Motor neuron (in vitro differentiated cells): ENCODE measurements around the gene FAM3C. TPM values are rescaled to one million over a fixed set of nuclear protein-coding genes. Genes with fewer than 3 reads are reported as not detected.

ENCODE experiments used
- ATAC-seq, 8 experiments: fragments of 200-7000 bp; cut with Tn5 transposase; replicated peaks in 6 of 8; 2 replicates each; pipeline ENCODE4 v1.8.0; 2021; ENCODE audit warnings: mild to moderate bottlenecking in 8 of 8, moderate library complexity in 8 of 8
- H3K27ac ChIP-seq, 2 donors: fragments of 250-450 bp; sonication (Bioruptor Pico); 2 replicates each; pipeline ENCODE4 v1.9.0; 2021; ENCODE audit warnings: antibody characterized with exemption in 2 of 2, mild to moderate bottlenecking in 2 of 2, moderate library complexity in 1 of 2
- H3K4me1 ChIP-seq, 2 donors: fragments of 250-450 bp; sonication (Bioruptor Pico); replicated peaks in 1 of 2; 2 replicates each; pipeline ENCODE4 v1.6.1; 2021; ENCODE audit warnings: antibody characterized with exemption in 2 of 2, mild to moderate bottlenecking in 2 of 2, moderate library complexity in 1 of 2
- H3K4me3 ChIP-seq, 5 donors: fragments of 250-450 bp; sonication (Bioruptor Pico); 2 replicates each; pipeline ENCODE4 v1.9.0; 2021; ENCODE audit warnings: antibody characterized with exemption in 5 of 5, mild to moderate bottlenecking in 5 of 5, moderate library complexity in 4 of 5
- WGBS, 10 experiments: fragments of 450-650 bp; shearing (Covaris generic); methylation state at CpG; one replicate each; pipeline ENCODE4 v1.0.0; 2022; 5-methylcytosine and 5-hydroxymethylcytosine counted together
- in situ Hi-C, 9 experiments: fragments of 400-800 bp; cut with MboI; loops; one replicate each; pipeline ENCODE4 v1.15.0; 2021; ENCODE audit warnings: low sequenced_read_pairs in 9 of 9, low pct_unique_long_range_greater_than_20kb in 2 of 9; ENCODE audit not compliant: unreplicated experiment in 9 of 9
- total RNA-seq, 8 experiments: library from RNA; unstranded; fragments of 300-600 nt; gene quantifications; 2 replicates each; pipeline versions ENCODE4 v1.2.3 to v1.2.4, GENCODE V29; 2022

The FAM3C gene
- total RNA-seq, 8 experiments from 2014 or later = 29.8 to 136 (median 35.9) TPM

DNA sequence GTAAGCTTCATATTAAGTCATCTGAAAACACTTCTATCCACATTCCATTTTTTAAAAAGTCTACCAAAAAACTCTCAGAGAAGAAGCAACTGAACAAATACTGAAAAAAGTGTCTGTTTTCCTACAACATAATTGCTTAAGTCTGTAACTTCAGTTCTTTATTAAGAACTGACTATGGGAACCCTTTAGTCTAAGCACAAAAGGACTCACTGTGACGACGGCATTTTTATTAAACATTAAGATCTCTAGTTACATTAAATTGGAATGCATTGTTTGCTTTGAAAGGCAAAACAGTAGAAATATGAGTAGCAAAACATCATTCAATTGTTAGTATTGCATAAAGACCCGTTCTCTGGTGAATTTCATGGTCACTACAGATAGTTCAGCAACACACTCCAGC, 5.8 kb upstream of the FAM3C start:
- in situ Hi-C loops = no loop called here
- Histone ChIP-seq H3K4me1 (peaks cover 3 to 5% of the 10 kb centered on the region in 2 donors), H3K27ac (no peak overlapping the region), H3K4me3 (no peak overlapping the region)
- 46 to 100% (median 72%) methylated on average over 2 to 3 of the region's 3 CpGs; no CpG with 5 or more reads in 2 of the 10 experiments for WGBS, 10 experiments
- no peak for ATAC-seq

DNA sequence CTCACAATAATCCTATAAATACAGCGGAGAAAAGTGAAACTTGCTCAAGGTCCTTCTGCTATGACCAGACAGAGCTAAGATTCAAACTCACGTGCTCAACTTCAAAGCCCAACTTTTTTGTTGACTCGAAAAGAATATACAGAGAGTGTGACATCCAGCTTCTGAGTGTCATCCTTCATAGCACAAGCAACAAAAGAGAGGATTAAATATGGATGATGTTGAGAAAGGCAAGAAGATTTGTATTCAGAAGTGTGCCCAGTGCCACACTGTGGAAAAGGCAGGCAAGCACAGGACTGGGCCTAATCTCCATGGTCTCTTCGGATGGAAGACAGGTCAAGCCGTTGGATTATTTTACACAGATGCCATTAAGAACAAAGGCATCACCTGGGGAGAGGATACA, 2.1 kb upstream of the FAM3C start:
- H3K27ac ChIP-seq = no peak overlapping the region
- 79 to 100% (median 90%) methylated on average over 1 to 5 of the region's 5 CpGs; no CpG with 5 or more reads in 2 of the 10 experiments for WGBS, 10 experiments
- in situ Hi-C loops = loop anchor here in 1 of 9 experiments (25.0 kb wide), 1 partner anchor 139 kb away; no protein-coding TSS in a partner anchor
- H3K4me1 ChIP-seq = peaks cover 0 to 7% of the 10 kb centered on the region in 2 donors
- no peak for ATAC-seq
- H3K4me3 ChIP-seq = no peak overlapping the region

DNA sequence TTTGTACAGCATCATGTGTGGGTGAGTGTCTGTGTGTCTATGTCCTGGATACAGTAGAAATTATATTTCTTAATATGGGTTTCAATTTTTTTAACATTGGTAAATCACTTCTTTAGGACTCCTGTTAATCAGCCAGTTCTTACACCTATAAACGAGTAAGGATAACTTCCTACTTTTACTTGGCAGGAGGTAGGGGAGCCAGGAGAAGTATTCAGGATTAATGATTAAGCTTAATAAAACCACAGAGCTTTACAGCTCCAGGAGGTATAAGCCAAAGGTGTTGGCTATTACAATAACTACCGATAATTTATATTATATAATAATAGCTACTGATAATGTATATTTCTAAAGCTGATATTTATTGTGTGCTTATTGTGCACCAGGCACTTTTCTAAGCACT, 1.7 kb upstream of the FAM3C start:
- WGBS, 10 experiments = 70 to 100% (median 97%) methylated on average over 1 to 2 of the region's 2 CpGs
- H3K27ac ChIP-seq = no peak overlapping the region
- in situ Hi-C loops = loop anchor here in 1 of 9 experiments (25.0 kb wide), 1 partner anchor 139 kb away; no protein-coding TSS in a partner anchor
- peaks cover 0 to 7% of the 10 kb centered on the region in 2 donors for H3K4me1 ChIP-seq
- ATAC-seq = no peak
- H3K4me3 ChIP-seq = no peak overlapping the region

DNA sequence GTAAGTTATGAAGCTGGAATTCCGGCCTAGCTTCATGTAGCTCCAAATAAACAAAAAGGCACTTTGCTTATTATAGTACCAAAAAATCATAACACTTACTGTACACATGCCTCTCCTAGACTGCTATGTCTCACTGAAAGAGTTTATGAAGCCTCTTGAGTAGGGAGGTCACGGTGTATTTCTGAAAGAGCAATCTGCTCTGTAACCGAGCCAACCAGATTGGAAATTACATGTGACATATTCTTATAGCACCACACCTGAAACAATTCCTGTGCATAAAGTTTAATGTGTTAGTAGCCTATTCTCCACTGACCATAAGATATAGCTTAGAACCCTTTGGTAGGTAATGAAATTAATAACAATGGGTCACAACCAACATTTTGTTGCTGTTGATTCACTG, 1.3 kb upstream of the FAM3C start:
- 76 to 100% (median 98%) methylated on average over 1 to 3 of the region's 3 CpGs for WGBS, 10 experiments
- Histone ChIP-seq H3K4me1 (peaks cover 0 to 7% of the 10 kb centered on the region in 2 donors), H3K4me3 (no peak overlapping the region), H3K27ac (no peak overlapping the region)
- ATAC-seq = no peak
- in situ Hi-C loops = loop anchor here in 1 of 9 experiments (25.0 kb wide), 1 partner anchor 140 kb away; no protein-coding TSS in a partner anchor

DNA sequence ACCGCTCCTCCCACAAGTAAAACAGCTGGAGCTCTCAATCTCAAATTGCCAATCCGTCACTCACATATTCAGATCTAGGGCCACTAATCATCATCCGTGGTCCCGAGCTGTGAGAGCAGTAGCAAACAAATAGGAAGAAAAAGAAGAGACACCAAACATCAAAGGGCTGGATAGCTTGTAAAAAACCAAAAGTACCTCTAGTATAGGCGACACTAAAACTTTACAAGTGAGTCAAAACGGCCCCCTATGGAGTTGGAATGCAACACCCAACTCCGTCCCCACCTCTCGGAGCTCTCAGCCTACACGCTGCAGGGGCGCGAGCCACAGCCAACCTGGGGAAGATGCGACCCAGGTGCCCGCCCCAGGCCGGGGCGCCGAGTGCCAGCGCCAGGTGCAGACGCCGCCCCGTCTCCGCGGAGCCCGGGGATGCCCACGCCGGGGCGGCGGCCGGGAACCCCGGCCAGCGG, 581 bp downstream of the FAM3C start:
- Histone ChIP-seq H3K4me3 (peak overlapping the region; percentile 73 to 99 (median 88)), H3K27ac (peak overlapping the region; percentile 67 to 69), H3K4me1 (peaks cover 0 to 7% of the 10 kb centered on the region in 2 donors)
- ATAC-seq = peak in 3 of 8 experiments; percentile 11 to 30 (median 13)
- in situ Hi-C loops = loop anchor here in 1 of 9 experiments (25.0 kb wide), 1 partner anchor 142 kb away; no protein-coding TSS in a partner anchor
- WGBS, 10 experiments = 0 to 10% (median 0%) methylated on average over 2 to 8 of the region's 30 CpGs; no CpG with 5 or more reads in 2 of the 10 experiments

DNA sequence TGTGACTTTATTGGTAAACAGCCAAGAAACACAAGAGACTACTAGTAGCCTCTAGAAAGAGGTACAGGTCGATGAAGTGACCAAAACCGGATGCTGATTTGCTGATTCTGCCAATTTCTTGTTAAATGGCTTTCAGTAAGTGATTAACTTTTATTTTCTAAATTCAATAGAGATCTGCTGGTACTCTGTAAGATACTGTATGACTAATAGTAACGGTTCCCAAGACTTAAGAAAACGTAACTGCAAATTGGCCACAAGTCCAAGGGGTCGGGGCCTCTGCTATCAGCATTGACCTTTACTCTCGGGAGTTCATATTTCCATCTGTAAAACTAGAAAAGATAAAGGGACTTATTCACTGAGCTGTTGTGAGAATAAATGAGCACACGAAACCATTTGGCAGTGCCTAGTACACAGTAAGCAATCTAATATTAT, 1.4 kb downstream of the FAM3C start:
- 13 to 100% (median 53%) methylated on average over 1 to 7 of the region's 7 CpGs for WGBS, 10 experiments
- Histone ChIP-seq H3K4me1 (peaks cover 0 to 7% of the 10 kb centered on the region in 2 donors), H3K27ac (no peak overlapping the region), H3K4me3 (peak overlapping the region in 4 of 5 donors; percentile 8 to 93 (median 80))
- in situ Hi-C loops = loop anchor here in 1 of 9 experiments (25.0 kb wide), 1 partner anchor 143 kb away; no protein-coding TSS in a partner anchor
- no peak for ATAC-seq

DNA sequence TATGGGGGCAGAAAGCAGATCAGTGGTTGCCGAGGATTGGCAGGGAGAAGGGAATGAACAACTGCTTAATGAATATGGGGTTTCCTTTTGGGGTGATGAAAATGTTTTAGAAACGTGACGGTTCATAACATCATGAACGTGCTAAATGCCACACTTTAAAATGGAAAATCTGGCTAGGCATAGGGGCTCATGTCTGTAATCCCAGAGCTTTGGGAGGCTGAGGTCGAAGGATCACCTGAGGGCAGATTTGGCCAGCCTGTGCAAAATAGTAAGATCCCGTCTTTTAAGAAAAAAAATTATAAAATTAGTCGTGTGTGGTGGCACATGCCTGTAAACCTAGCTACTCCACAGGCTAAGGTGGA, 3.1 kb downstream of the FAM3C start:
- Histone ChIP-seq H3K4me1 (peaks cover 0 to 7% of the 10 kb centered on the region in 2 donors), H3K27ac (no peak overlapping the region), H3K4me3 (no peak overlapping the region)
- WGBS, 10 experiments = 85 to 100% (median 96%) methylated on average over 3 to 7 of the region's 7 CpGs; no CpG with 5 or more reads in 2 of the 10 experiments
- in situ Hi-C loops = loop anchor here in 1 of 9 experiments (25.0 kb wide), 1 partner anchor 144 kb away; no protein-coding TSS in a partner anchor
- ATAC-seq = no peak

DNA sequence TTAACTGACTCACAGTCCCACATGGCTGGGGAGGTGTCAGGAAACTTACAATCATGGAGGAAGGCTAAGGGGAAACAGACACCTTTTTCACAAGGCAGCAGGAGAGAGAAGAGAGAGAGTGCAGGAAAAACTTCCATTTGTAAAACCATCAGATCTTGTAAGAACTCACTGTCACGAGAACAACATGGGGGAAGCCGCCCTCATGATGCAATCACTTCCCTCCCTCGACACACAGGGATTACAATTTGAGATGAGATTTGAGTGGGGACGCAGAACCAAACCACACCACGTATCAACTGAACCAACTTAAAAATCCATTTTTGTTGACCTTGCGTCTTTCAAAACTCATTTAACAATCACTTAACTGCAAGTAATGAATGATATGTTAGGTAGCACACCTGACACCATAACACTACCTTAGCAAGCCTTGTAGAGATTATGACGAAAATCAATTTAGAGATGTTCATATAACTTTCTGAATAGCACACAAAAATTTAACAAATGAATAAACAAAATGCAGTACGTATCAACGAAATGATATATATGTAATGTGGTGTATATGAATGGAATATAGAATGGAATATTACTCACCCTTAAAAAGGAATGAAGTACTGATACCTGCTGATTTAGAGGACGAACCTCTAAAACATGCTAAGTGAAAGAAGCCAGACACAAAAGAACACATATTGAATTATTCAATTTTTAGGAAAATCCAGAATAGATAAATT, 3.7 kb downstream of the FAM3C start:
- no peak overlapping the region for H3K27ac ChIP-seq
- no peak overlapping the region for H3K4me3 ChIP-seq
- no peak for ATAC-seq
- in situ Hi-C loops = loop anchor here in 1 of 9 experiments (25.0 kb wide), 1 partner anchor 145 kb away; no protein-coding TSS in a partner anchor
- WGBS, 10 experiments = 80 to 100% (median 97%) methylated on average over 1 to 10 of the region's 10 CpGs
- H3K4me1 ChIP-seq = peaks cover 0 to 7% of the 10 kb centered on the region in 2 donors

DNA sequence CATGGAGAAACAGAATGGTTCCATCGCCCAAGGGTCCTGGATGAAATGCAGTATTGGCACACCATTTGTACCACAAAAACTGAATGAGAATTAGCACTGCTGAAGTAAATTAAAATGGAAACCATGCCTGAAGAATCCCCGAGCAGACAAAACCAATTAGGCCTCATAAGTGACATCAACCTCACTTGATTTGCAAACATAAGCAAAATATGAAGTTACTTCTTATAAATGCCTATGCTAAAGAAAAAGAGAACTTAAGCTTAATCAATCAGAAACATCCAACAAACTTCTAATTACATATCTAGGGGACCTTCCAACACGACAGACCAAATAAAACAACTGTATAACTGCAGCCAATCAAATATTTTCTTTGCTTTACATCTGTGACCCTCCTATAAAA, 4.4 kb downstream of the FAM3C start:
- ATAC-seq = no peak
- in situ Hi-C loops = loop anchor here in 1 of 9 experiments (25.0 kb wide), 1 partner anchor 146 kb away; no protein-coding TSS in a partner anchor

DNA sequence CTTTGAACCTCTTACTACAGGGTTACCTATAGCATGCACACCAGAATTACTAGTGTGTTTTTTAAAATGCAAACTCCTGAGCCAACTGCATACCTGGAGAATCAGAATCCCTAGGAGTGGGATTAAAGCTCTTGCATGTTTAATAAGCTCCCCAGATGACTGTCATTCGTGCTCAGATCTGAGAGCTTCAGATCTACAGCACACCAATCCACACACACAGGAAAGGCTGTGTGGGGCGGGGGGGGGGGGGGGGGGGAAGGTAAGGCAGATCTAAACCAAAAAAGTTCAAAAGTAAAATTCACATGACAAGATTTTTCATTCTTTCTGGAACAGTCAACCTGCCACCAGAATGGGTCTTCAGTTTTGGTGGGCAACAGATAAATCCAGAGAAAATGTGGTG, 5.5 kb downstream of the FAM3C start:
- Histone ChIP-seq H3K27ac (no peak overlapping the region), H3K4me3 (no peak overlapping the region), H3K4me1 (peaks cover 4 to 7% of the 10 kb centered on the region in 2 donors)
- ATAC-seq = no peak
- 80% methylated on average over 1 of the region's 2 CpGs; no CpG with 5 or more reads in 9 of the 10 experiments for WGBS, 10 experiments
- in situ Hi-C loops = loop anchor here in 1 of 9 experiments (25.0 kb wide), 1 partner anchor 147 kb away; no protein-coding TSS in a partner anchor

More for the DNA sequence above, 4.4 kb downstream of the FAM3C start:
- Histone ChIP-seq H3K27ac (no peak overlapping the region), H3K4me3 (no peak overlapping the region), H3K4me1 (peaks cover 0 to 7% of the 10 kb centered on the region in 2 donors)
- WGBS, 10 experiments = 32 to 95% (median 68%) methylated on average over 1 to 3 of the region's 3 CpGs

DNA sequence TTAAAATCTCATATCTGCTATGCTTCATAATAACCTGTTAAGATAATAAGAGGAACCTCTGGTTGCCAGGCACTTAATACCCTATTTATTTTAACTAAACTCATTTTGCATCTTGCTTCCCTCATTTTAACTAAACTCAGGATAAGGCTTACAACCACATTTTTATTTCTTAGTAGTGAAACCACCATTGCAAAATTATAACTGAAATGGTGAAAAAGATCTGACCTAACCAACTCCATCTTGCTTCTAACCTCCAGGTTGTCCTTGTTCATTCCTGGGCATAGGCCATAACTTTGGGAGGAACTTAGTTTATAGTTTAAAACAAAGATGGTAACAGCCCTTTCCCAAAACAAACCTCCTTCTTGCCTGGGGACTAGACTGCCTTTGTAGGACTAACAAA, 6.0 kb downstream of the FAM3C start:
- in situ Hi-C loops = loop anchor here in 1 of 9 experiments (25.0 kb wide), 1 partner anchor 147 kb away; no protein-coding TSS in a partner anchor
- peaks cover 5 to 10% of the 10 kb centered on the region in 2 donors for H3K4me1 ChIP-seq
- ATAC-seq = no peak
- no peak overlapping the region for H3K27ac ChIP-seq
- no peak overlapping the region for H3K4me3 ChIP-seq

DNA sequence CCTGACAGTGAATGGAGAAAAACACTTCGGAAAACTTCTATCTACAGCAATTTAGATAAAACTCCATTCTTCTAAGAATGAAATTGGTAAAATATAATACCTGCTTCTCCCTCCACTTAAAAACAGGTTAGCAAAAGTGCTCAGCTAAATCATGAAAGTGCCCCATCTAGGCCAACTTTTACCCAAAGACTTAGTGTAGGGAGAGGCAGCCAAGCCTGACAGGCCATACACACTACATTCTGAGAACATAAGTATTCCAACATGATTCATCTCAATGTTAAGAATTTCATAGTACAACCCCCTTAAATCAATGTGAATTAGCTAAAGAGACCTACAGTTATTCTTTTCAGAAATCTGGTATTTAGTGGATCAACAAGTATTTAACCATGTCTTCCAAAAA, 7.2 kb downstream of the FAM3C start:
- H3K4me3 ChIP-seq = no peak overlapping the region
- ATAC-seq = no peak
- in situ Hi-C loops = loop anchor here in 1 of 9 experiments (25.0 kb wide), 1 partner anchor 148 kb away; no protein-coding TSS in a partner anchor
- peaks cover 4 to 5% of the 10 kb centered on the region in 2 donors for H3K4me1 ChIP-seq
- WGBS, 10 experiments = 86 to 100% (median 100%) methylated on average over 1 of the region's 1 CpG; no CpG with 5 or more reads in 2 of the 10 experiments
- H3K27ac ChIP-seq = no peak overlapping the region

DNA sequence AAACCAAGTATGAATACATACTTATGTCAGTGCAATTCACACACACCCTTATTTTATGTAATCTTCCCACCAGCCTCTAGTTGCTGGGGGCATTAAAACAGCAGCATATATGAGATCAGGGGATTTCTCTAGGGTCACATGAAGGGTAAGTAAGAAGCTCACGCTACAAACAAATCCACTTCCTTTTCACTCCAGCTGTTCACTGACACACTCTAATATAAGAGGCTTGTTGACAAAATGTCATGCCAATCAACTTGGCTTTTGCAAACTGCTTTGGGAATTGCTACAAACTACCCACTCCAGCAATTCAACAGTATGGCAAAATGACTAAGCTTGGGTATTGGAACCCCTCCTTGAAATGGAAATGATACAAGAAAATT, 10.3 kb downstream of the FAM3C start:
- ATAC-seq = peak in 2 of 8 experiments; percentile 68 to 88
- Histone ChIP-seq H3K4me3 (no peak overlapping the region), H3K27ac (no peak overlapping the region), H3K4me1 (peaks cover 4 to 5% of the 10 kb centered on the region in 2 donors)
- 50 to 100% (median 92%) methylated on average over 1 of the region's 1 CpG; no CpG with 5 or more reads in 5 of the 10 experiments for WGBS, 10 experiments
- in situ Hi-C loops = loop anchor here in 1 of 9 experiments (25.0 kb wide), 1 partner anchor 152 kb away; no protein-coding TSS in a partner anchor
